Measurements from ENCODE around the gene NOP56. TPM values are rescaled to one million over a fixed set of nuclear protein-coding genes. Genes with fewer than 3 reads are reported as not detected.

The NOP56 gene
- total RNA-seq, 1 donor from 2014 or later: 144 TPM

DNA sequence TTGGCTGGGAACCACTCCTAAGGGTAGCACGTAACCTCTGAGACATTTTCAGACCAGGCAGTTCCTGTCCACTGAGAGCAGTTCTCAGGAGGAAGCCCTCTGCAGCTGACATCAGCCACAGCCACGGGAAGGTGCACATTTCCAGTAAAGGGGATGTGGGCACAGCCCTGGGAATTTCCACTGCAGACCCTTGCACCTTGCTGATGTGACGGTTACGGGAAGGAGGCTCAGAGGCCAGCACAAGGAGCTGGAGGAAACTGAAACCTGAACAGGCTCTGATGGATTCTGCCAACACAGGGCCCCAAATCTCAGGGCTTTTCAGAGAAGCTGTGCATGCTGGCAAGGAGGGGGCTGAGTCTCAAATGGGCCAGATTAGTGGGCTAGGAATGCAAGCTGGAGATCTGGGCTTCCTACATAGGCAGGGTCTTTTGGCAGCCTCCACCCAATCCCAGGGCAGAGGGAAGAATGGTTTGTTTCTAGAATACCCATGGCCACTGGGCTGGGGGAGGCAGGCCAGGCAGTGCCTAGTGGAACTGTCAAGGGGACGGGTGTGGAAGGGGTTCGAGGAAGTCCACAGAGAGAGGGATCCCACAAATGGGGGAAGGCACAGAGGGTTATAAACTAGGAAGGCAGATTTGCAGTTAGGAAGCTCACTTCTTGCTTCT lies 54.4 kb downstream of the NOP56 start:
- Mint-ChIP-seq H3K27me3 (ENCODE audit: unreplicated experiment) (peaks cover 8% of the 10 kb centered on the region), H3K9me3 (ENCODE audit: unreplicated experiment) (no peaks in the 10 kb centered on the region), H3K4me3 (ENCODE audit: unreplicated experiment) (no peak overlapping the region), H3K4me1 (ENCODE audit: unreplicated experiment) (peaks cover 3% of the 10 kb centered on the region), H3K36me3 (ENCODE audit: low read depth, unreplicated experiment) (no peaks in the 10 kb centered on the region), H3K27ac (ENCODE audit: unreplicated experiment) (peak overlapping the region; percentile 12)
- no peak for TF ChIP-seq CTCF (IDR thresholded peaks at IDR 0.05; ENCODE audit: unreplicated experiment)
- DNase-seq (ENCODE audit: low spot score): no peak

DNA sequence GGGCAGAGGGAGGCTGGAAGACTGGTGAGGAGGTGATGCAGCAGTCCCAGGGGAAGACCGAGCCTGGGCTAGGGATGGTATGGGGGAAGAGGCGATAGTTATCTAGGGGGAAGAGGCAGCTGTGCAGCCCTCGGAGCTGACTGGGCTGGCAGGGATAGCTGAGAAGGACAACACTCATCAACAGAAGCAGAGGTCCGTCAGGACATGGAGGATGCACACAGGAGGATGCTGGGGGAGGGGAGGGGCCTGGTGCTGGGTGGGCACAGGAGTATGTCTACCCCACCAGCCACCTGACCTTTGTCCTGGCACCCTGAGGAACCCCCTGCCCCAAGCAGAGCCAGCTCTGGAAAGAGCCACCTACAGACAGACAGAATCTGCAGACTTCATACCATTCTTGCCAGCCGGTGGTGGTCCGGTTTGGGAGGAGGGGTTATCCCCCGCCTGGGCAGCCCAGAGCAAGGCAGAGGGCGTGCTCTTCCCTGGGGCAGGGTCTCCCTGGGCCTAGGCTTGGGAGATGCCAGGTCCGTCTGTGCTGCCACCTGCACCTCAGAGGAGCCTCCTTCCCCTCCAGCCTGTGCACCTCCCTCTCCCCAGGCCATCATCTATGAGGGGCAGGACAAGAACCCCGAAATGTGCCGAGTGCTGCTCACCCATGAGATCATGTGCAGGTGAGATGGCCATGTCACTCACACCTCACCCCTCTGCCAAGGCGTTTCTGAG lies 55.1 kb downstream of the NOP56 start:
- H3K4me1 Mint-ChIP-seq (ENCODE audit: unreplicated experiment): peaks cover 3% of the 10 kb centered on the region
- no peaks in the 10 kb centered on the region for H3K36me3 Mint-ChIP-seq (ENCODE audit: low read depth, unreplicated experiment)
- H3K9me3 Mint-ChIP-seq (ENCODE audit: unreplicated experiment): no peaks in the 10 kb centered on the region
- no peak overlapping the region for H3K4me3 Mint-ChIP-seq (ENCODE audit: unreplicated experiment)
- H3K27ac Mint-ChIP-seq (ENCODE audit: unreplicated experiment): peak overlapping the region; percentile 12
- H3K27me3 Mint-ChIP-seq (ENCODE audit: unreplicated experiment): peaks cover 8% of the 10 kb centered on the region
- DNase-seq (ENCODE audit: low spot score): no peak
- TF ChIP-seq CTCF (IDR thresholded peaks at IDR 0.05; ENCODE audit: unreplicated experiment): no peak

Small RNAs within 50 kb of the gene (microRNA-seq; reads per million reads assigned to microRNA genes)
- 29.4 reads per million, percentile 71 among the genes with 10 or more reads in this experiment for gene MIR1292 (ENCODE audit: unreplicated experiment)

Other genes starting within 250 kb of the NOP56 start
- gene SNRPB, start 181.8 kb upstream of the NOP56 start, total RNA-seq (ENCODE audit: unreplicated experiment): 195 TPM
- gene ZNF343, start 143.7 kb upstream of the NOP56 start, total RNA-seq (ENCODE audit: unreplicated experiment): 13.0 TPM
- gene TMC2, start 116.1 kb upstream of the NOP56 start, total RNA-seq (ENCODE audit: unreplicated experiment): not detected
- 136 TPM for gene IDH3B, start 11.6 kb downstream of the NOP56 start, total RNA-seq (ENCODE audit: unreplicated experiment)
- gene EBF4, start 40.1 kb downstream of the NOP56 start, total RNA-seq (ENCODE audit: unreplicated experiment): 5.9 TPM
- gene CPXM1, start 148.0 kb downstream of the NOP56 start, total RNA-seq (ENCODE audit: unreplicated experiment): 139 TPM
- not detected for gene C20orf141, start 162.4 kb downstream of the NOP56 start, total RNA-seq (ENCODE audit: unreplicated experiment)
- not detected for gene TMEM239, start 163.7 kb downstream of the NOP56 start, total RNA-seq (ENCODE audit: unreplicated experiment)
- 30.9 TPM for gene PCED1A, start 188.0 kb downstream of the NOP56 start, total RNA-seq (ENCODE audit: unreplicated experiment)
- 43.3 TPM for gene VPS16, start 188.1 kb downstream of the NOP56 start, total RNA-seq (ENCODE audit: unreplicated experiment)
- 59.9 TPM for gene PTPRA, start 220.8 kb downstream of the NOP56 start, total RNA-seq (ENCODE audit: unreplicated experiment)

All from endothelial cell (in vitro differentiated cells).